Measurements from ENCODE around the gene STIM2. TPM values are rescaled to one million over a fixed set of nuclear protein-coding genes. Genes with fewer than 3 reads are reported as not detected.

Gene STIM2
- total and polyA plus RNA-seq, 9 of the 15 experiments (the other 6 are each of a cell fraction or from before 2014, with no cell fraction given) = 7.2 to 26.8 (median 15.4) TPM

DNA sequence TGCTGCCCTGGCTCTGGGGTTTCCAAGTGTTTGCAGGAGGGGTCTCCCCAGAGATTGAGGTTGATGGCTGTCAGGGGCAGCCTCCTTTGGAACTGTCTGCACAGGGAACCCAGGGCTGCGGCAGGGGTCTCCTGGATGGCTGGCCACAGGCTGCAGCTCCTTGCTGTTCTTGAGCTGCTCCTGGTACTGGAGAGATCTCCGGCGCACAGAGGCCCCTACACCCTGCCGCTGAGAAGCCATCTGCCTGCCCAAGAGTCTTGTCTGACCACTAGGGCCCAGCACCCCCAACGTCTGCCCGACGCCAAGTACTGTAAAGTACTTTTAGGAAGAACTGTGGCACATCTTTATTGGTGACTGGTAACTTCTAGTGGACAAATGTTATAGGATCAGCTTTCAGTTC, 13.5 kb downstream of the STIM2 start:
- intact Hi-C loops (cut with micrococcal nuclease) = no loop called here
- 82% methylated on average over 7 of the region's 7 CpGs for WGBS (ENCODE audit: insufficient coverage, low coverage, missing lambda C conversion rate)
- POLR2A ChIA-PET = interaction anchor here (0.6 to 2.6 kb wide), 3 partner anchors 9 to 390 kb away, joined by 3 to 14 read pairs (median 5); partner anchors contain the start of gene STIM2
- CTCF ChIA-PET (ENCODE audit: low intra/inter-chr PET ratio) = no interaction called here
- Histone ChIP-seq H3K79me2 (ENCODE audit: control insufficient read depth, insufficient read depth, low read length) (peaks cover 3% of the 10 kb centered on the region; the same call in 1 of the 3 replicates), H3K9me1 (ENCODE audit: control insufficient read depth, insufficient read depth, low read length) (no peaks in the 10 kb centered on the region), H3K4me3 (no peak overlapping the region), H3K27ac (ENCODE audit: extremely low read depth, low read depth, low read length) (no peak overlapping the region), H3K27me3 (ENCODE audit: control insufficient read depth in 2 of 2, insufficient read depth in 2 of 2, low read length in 2 of 2) (no peaks in the 10 kb centered on the region), H2AFZ (ENCODE audit: low read depth, low read length) (no peak overlapping the region), H3K36me3 (ENCODE audit: control insufficient read depth, insufficient read depth, low read length) (no peaks in the 10 kb centered on the region), H3K4me2 (ENCODE audit: insufficient read depth, low read length) (no peak overlapping the region), H4K20me1 (replicated peaks; ENCODE audit: control insufficient read depth, insufficient read depth, low read length) (no peaks in the 10 kb centered on the region), H3K4me1 (replicated peaks in 1 of 2; ENCODE audit: control insufficient read depth in 2 of 2, insufficient read depth in 2 of 2, low read length in 2 of 2) (peaks cover 0 to 4% of the 10 kb centered on the region in 2 experiments; a peak in 1 of 5 replicates), H3K9ac (ENCODE audit: insufficient read depth in 1 of 2, low read depth in 2 of 2, low read length in 2 of 2) (no peak overlapping the region), H3K9me3 (replicated peaks; ENCODE audit: control insufficient read depth, insufficient read depth, low read depth, low read length) (0 out of 2 replicates have a peak, but pooled peaks cover 6% of the 10 kb centered on the region)
- no TSS peak for BruUV-seq (replicated peaks)
- FAIRE-seq (no peak), ATAC-seq (peak; percentile 49), DNase-seq (ENCODE audit: extremely low read depth in 1 of 4, low spot score in 3 of 4) (no peak)
- TF ChIP-seq, protein P1, sequence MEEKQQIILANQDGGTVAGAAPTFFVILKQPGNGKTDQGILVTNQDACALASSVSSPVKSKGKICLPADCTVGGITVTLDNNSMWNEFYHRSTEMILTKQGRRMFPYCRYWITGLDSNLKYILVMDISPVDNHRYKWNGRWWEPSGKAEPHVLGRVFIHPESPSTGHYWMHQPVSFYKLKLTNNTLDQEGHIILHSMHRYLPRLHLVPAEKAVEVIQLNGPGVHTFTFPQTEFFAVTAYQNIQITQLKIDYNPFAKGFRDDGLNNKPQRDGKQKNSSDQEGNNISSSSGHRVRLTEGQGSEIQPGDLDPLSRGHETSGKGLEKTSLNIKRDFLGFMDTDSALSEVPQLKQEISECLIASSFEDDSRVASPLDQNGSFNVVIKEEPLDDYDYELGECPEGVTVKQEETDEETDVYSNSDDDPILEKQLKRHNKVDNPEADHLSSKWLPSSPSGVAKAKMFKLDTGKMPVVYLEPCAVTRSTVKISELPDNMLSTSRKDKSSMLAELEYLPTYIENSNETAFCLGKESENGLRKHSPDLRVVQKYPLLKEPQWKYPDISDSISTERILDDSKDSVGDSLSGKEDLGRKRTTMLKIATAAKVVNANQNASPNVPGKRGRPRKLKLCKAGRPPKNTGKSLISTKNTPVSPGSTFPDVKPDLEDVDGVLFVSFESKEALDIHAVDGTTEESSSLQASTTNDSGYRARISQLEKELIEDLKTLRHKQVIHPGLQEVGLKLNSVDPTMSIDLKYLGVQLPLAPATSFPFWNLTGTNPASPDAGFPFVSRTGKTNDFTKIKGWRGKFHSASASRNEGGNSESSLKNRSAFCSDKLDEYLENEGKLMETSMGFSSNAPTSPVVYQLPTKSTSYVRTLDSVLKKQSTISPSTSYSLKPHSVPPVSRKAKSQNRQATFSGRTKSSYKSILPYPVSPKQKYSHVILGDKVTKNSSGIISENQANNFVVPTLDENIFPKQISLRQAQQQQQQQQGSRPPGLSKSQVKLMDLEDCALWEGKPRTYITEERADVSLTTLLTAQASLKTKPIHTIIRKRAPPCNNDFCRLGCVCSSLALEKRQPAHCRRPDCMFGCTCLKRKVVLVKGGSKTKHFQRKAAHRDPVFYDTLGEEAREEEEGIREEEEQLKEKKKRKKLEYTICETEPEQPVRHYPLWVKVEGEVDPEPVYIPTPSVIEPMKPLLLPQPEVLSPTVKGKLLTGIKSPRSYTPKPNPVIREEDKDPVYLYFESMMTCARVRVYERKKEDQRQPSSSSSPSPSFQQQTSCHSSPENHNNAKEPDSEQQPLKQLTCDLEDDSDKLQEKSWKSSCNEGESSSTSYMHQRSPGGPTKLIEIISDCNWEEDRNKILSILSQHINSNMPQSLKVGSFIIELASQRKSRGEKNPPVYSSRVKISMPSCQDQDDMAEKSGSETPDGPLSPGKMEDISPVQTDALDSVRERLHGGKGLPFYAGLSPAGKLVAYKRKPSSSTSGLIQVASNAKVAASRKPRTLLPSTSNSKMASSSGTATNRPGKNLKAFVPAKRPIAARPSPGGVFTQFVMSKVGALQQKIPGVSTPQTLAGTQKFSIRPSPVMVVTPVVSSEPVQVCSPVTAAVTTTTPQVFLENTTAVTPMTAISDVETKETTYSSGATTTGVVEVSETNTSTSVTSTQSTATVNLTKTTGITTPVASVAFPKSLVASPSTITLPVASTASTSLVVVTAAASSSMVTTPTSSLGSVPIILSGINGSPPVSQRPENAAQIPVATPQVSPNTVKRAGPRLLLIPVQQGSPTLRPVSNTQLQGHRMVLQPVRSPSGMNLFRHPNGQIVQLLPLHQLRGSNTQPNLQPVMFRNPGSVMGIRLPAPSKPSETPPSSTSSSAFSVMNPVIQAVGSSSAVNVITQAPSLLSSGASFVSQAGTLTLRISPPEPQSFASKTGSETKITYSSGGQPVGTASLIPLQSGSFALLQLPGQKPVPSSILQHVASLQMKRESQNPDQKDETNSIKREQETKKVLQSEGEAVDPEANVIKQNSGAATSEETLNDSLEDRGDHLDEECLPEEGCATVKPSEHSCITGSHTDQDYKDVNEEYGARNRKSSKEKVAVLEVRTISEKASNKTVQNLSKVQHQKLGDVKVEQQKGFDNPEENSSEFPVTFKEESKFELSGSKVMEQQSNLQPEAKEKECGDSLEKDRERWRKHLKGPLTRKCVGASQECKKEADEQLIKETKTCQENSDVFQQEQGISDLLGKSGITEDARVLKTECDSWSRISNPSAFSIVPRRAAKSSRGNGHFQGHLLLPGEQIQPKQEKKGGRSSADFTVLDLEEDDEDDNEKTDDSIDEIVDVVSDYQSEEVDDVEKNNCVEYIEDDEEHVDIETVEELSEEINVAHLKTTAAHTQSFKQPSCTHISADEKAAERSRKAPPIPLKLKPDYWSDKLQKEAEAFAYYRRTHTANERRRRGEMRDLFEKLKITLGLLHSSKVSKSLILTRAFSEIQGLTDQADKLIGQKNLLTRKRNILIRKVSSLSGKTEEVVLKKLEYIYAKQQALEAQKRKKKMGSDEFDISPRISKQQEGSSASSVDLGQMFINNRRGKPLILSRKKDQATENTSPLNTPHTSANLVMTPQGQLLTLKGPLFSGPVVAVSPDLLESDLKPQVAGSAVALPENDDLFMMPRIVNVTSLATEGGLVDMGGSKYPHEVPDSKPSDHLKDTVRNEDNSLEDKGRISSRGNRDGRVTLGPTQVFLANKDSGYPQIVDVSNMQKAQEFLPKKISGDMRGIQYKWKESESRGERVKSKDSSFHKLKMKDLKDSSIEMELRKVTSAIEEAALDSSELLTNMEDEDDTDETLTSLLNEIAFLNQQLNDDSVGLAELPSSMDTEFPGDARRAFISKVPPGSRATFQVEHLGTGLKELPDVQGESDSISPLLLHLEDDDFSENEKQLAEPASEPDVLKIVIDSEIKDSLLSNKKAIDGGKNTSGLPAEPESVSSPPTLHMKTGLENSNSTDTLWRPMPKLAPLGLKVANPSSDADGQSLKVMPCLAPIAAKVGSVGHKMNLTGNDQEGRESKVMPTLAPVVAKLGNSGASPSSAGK (IDR thresholded peaks at IDR 0.05) = no peak
- TF ChIP-seq MED1 (CRISPR knock-in tag; IDR thresholded peaks at IDR 0.05; ENCODE audit: borderline replicate concordance) (no peak), E2F3 (CRISPR knock-in tag; IDR thresholded peaks at IDR 0.05) (no peak), ETS2 (tag; IDR thresholded peaks at IDR 0.05; ENCODE audit: borderline replicate concordance, poor library complexity, severe bottlenecking) (no peak), TAF9B (IDR thresholded peaks at IDR 0.05; ENCODE audit: partially characterized antibody) (no peak)
- TF ChIP-seq, protein P2, sequence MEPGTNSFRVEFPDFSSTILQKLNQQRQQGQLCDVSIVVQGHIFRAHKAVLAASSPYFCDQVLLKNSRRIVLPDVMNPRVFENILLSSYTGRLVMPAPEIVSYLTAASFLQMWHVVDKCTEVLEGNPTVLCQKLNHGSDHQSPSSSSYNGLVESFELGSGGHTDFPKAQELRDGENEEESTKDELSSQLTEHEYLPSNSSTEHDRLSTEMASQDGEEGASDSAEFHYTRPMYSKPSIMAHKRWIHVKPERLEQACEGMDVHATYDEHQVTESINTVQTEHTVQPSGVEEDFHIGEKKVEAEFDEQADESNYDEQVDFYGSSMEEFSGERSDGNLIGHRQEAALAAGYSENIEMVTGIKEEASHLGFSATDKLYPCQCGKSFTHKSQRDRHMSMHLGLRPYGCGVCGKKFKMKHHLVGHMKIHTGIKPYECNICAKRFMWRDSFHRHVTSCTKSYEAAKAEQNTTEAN (CRISPR knock-in tag; IDR thresholded peaks at IDR 0.05) = no peak
- in situ Hi-C loops (cut with MboI) = no loop called here

Measured in K562 (cell line).